PC-3 (cell line): ENCODE data around the gene S100A4.
"Not testable (repeated sequence)": the region's sequence is repeated elsewhere in the genome, so short reads cannot be mapped to it uniquely, and the experiment has no call there.

Experiments used
- CTCF ChIP-seq: fragments of 300-600 bp; sonication (generic); conservative IDR thresholded peaks from 2 replicates; pipeline ENCODE4 v1.5.1; 2017; ENCODE audit warnings: antibody characterized with exemption, low read depth, mild to moderate bottlenecking, low read length
- EZH2 ChIP-seq: fragments of 300-600 bp; sonication (generic); IDR thresholded peaks from one replicate; pipeline ENCODE4 v1.6.1; 2017; ENCODE audit warnings: antibody characterized with exemption, mild to moderate bottlenecking, low read length; ENCODE audit not compliant: unreplicated experiment

- TF ChIP-seq EZH2, CTCF: not testable (repeated sequence)
Observed at GRCh38 chr1:153583514-153583913, 37.9 kb upstream of the S100A4 start.
